Measurements from ENCODE around the gene CD300LF.

- no peak for TF ChIP-seq CTCF (conservative IDR thresholded peaks at IDR 0.05; ENCODE audit: low read depth in 2 of 2)
- no peak for TF ChIP-seq EZH2 (IDR thresholded peaks at IDR 0.05; ENCODE audit: low read depth, unreplicated experiment)
- no peak for TF ChIP-seq REST (IDR thresholded peaks at IDR 0.05; ENCODE audit: unreplicated experiment)
- no peak for TF ChIP-seq POLR2AphosphoS5 (IDR thresholded peaks at IDR 0.05; ENCODE audit: low read depth)
- TF ChIP-seq STAT1 (IDR thresholded peaks at IDR 0.05; ENCODE audit: unreplicated experiment), result no peak
- TF ChIP-seq EZH2phosphoT487 (IDR thresholded peaks at IDR 0.05; ENCODE audit: unreplicated experiment), result no peak
- TF ChIP-seq CREB1 (CRISPR knock-in tag; IDR thresholded peaks at IDR 0.05; ENCODE audit: low read depth), result no peak
- no peak for TF ChIP-seq ZNF331 (CRISPR knock-in tag; IDR thresholded peaks at IDR 0.05; ENCODE audit: low read depth)
These were observed 37.3 kb upstream of the CD300LF start for GRCh38 chr17:74750039-74750326.

Data from GM23338 (cell line).